ENCODE results near the gene GAPDH. TPM values are rescaled to one million over a fixed set of nuclear protein-coding genes. Genes with fewer than 3 reads are reported as not detected.
"Not testable (repeated sequence)": the region's sequence is repeated elsewhere in the genome, so short reads cannot be mapped to it uniquely, and the experiment has no call there.

The GAPDH gene
- total RNA-seq, result 100 to 1,000 TPM; 355 to 363 TPM
- polyA plus RNA-seq, result 1,000 to 10,000 TPM; 1,014 to 1,110 (median 1,062) TPM
- total RNA-seq, result 315 to 2,895 (median 524) reads per million in 6 experiments

DNA sequence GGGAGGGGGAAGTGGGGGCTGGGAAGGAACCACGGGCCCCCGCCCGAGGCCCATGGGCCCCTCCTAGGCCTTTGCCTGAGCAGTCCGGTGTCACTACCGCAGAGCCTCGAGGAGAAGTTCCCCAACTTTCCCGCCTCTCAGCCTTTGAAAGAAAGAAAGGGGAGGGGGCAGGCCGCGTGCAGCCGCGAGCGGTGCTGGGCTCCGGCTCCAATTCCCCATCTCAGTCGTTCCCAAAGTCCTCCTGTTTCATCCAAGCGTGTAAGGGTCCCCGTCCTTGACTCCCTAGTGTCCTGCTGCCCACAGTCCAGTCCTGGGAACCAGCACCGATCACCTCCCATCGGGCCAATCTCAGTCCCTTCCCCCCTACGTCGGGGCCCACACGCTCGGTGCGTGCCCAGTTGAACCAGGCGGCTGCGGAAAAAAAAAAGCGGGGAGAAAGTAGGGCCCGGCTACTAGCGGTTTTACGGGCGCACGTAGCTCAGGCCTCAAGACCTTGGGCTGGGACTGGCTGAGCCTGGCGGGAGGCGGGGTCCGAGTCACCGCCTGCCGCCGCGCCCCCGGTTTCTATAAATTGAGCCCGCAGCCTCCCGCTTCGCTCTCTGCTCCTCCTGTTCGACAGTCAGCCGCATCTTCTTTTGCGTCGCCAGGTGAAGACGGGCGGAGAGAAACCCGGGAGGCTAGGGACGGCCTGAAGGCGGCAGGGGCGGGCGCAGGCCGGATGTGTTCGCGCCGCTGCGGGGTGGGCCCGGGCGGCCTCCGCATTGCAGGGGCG is at the start of gene GAPDH:
GAPDH (plus strand) TSS at position 595 of the 772 bp plus-strand sequence. CDS start 316 bp downstream, outside the sequence.
- Mint-ChIP-seq H3K9me3 (peaks cover 0 to 2% (median 0%) of the 10 kb centered on the region in 9 donors), H3K4me1 (peaks cover 18 to 51% (median 50%) of the 10 kb centered on the region in 4 donors), H3K27ac (peak within 1 kb of the TSS; percentile 94 to 99 (median 98)), H3K27me3 (no peaks in the 10 kb centered on the region), H3K36me3 (peaks cover 0 to 48% (median 12%) of the 10 kb centered on the region in 3 donors), H3K4me3 (peak within 1 kb of the TSS; percentile 87 to 97 (median 92))
- peak; percentile 58 to 68 for ATAC-seq
- POLR2A ChIA-PET, result interaction anchor here (0.6 to 7.9 kb wide), 30 partner anchors 15 to 455 kb away, joined by 3 to 100 read pairs (median 5); partner anchors contain the start of genes CD27, COPS7A, MLF2 and MRPL51
- peak in 8 of 10 donors; percentile 69 to 91 (median 82) for DNase-seq

- Mint-ChIP-seq H3K4me1 (peaks cover 0 to 16% (median 7%) of the 10 kb centered on the region in 4 donors), H3K9me3 (no peaks in the 10 kb centered on the region), H3K4me3 (no peak overlapping the region), H3K36me3 (peaks cover 0 to 22% (median 5%) of the 10 kb centered on the region in 3 donors), H3K27ac (no peak overlapping the region), H3K27me3 (peaks cover 0 to 3% (median 0%) of the 10 kb centered on the region in 5 donors)
- DNase-seq (no peak), ATAC-seq (no peak)
- POLR2A ChIA-PET, result interaction anchor here (0.6 to 1.4 kb wide), 7 partner anchors 12 to 107 kb away, joined by 3 to 4 read pairs (median 3); partner anchors contain the start of gene VAMP1
Observed at GRCh38 chr12:6488240-6488639, 46.1 kb upstream of the GAPDH start.

GRCh38 chr12:6489449-6489848 is 44.9 kb upstream of the GAPDH start:
- H3K4me3 Mint-ChIP-seq, result no peak overlapping the region
- POLR2A ChIA-PET, result interaction anchor here (1.0 kb wide), 1 partner anchor 19 kb away, joined by 3 read pairs; the partner anchor contains the start of gene VAMP1
- H3K27ac Mint-ChIP-seq, result no peak overlapping the region
- no peaks in the 10 kb centered on the region for H3K9me3 Mint-ChIP-seq
- ATAC-seq (no peak), DNase-seq (no peak)
- H3K36me3 Mint-ChIP-seq, result peaks cover 0 to 22% (median 5%) of the 10 kb centered on the region in 3 donors
- peaks cover 0 to 3% (median 0%) of the 10 kb centered on the region in 5 donors for H3K27me3 Mint-ChIP-seq
- H3K4me1 Mint-ChIP-seq, result peaks cover 5 to 23% (median 10%) of the 10 kb centered on the region in 4 donors

DNA sequence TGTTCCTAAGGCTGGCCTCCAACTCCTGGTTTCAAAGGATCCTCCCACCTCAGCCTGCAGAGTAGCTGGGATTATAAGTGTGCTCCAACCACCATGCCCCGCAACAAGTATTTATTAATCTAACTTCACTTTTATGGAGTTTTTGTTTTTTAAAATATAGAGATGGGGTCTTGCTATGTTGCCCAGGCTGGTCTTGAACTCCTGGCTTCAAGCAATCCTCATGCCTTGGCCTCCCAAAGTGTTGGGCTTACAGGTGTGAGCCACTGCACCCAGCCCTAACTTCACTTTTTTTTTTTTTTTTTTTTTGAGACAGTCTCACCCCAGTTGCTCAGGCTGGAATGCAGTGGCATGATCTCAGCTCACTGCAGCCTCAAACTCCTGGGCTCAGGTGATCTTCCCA is 43.6 kb upstream of the GAPDH start:
- Mint-ChIP-seq H3K4me1 (peaks cover 15 to 35% (median 21%) of the 10 kb centered on the region in 4 donors), H3K36me3 (peaks cover 0 to 25% (median 5%) of the 10 kb centered on the region in 3 donors)
- DNase-seq, H3K27ac Mint-ChIP-seq, H3K9me3 Mint-ChIP-seq, H3K4me3 Mint-ChIP-seq, H3K27me3 Mint-ChIP-seq, ATAC-seq: not testable (repeated sequence)
- POLR2A ChIA-PET, result interaction anchor here (1.0 to 7.2 kb wide), 2 partner anchors 21 kb away, joined by 3 to 104 read pairs; partner anchors contain the start of gene VAMP1

GRCh38 chr12:6492838-6493496 is 41.4 kb upstream of the GAPDH start, which contains the start of gene MRPL51:
Gene MRPL51 (minus strand): TSS chr12:6493262. CDS start chr12:6493136, 126 bp downstream.
- Mint-ChIP-seq H3K4me3 (peak within 1 kb of the TSS; percentile 91 to 99 (median 98)), H3K4me1 (peaks cover 15 to 50% (median 35%) of the 10 kb centered on the region in 4 donors), H3K36me3 (peaks cover 0 to 37% (median 5%) of the 10 kb centered on the region in 3 donors), H3K27ac (peak within 1 kb of the TSS; percentile 94 to 100 (median 97)), H3K27me3 (peaks cover 0 to 2% (median 0%) of the 10 kb centered on the region in 5 donors), H3K9me3 (no peaks in the 10 kb centered on the region)
- DNase-seq (peak; percentile 89 to 98 (median 96)), ATAC-seq (peak; percentile 77 to 79)
- POLR2A ChIA-PET, result interaction anchor here (0.7 to 7.2 kb wide), 32 partner anchors 10 to 380 kb away, joined by 3 to 104 read pairs (median 5); partner anchors contain the start of genes CD27, COPS7A, GAPDH and SPSB2

DNA sequence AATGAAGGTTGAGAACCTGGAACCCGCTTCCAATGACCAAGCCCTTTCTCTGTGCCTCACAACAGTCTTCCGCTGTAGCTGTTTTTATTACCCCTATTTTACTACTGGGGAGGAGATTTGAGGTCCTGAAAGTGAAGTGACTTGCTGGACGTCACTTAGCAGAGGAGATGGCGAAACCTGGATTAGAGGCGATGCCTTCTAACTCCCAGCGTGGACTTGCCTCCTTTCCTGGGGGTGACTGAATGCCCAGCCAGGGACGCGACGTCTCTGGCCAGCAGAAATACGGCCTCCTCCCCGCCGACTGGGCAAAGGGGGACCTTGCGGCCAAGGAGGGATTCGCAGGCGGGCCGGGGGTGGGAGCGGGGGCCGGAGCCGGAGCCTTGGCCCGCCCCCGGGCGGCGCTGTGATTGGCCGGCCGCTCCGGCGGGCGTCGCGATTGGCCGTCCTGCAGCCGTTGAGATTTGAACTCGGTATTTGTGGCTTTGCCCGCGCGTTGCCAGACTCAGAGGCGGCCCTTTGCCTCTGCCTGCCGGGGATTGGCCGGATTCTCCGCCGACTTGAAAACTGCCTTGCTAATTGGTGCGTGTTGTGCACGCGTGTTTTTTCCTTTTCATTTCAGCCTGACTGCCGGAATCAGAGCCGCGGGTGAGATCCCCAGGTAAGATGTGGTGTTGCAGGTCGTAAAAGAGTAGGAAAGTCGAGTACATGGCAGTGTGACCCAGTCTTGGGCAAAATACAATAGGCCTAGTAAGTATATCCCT is 40.6 kb upstream of the GAPDH start, which contains the start of gene NCAPD2:
NCAPD2 (plus strand) TSS at position 606 of the 761 bp plus-strand sequence. CDS start 997 bp downstream, outside the sequence.
- peaks cover 0 to 42% (median 5%) of the 10 kb centered on the region in 3 donors for H3K36me3 Mint-ChIP-seq
- H3K27ac Mint-ChIP-seq, result peak within 1 kb of the TSS; percentile 94 to 100 (median 97)
- DNase-seq, result peak; percentile 89 to 97 (median 95)
- no peaks in the 10 kb centered on the region for H3K27me3 Mint-ChIP-seq
- H3K4me3 Mint-ChIP-seq, result peak within 1 kb of the TSS; percentile 91 to 99 (median 98)
- peak; percentile 83 to 87 for ATAC-seq
- POLR2A ChIA-PET, result interaction anchor here (0.7 to 7.2 kb wide), 32 partner anchors 11 to 379 kb away, joined by 3 to 104 read pairs (median 6); partner anchors contain the start of genes CD27, COPS7A, GAPDH and SPSB2
- H3K9me3 Mint-ChIP-seq, result no peaks in the 10 kb centered on the region
- peaks cover 15 to 50% (median 37%) of the 10 kb centered on the region in 4 donors for H3K4me1 Mint-ChIP-seq

DNA sequence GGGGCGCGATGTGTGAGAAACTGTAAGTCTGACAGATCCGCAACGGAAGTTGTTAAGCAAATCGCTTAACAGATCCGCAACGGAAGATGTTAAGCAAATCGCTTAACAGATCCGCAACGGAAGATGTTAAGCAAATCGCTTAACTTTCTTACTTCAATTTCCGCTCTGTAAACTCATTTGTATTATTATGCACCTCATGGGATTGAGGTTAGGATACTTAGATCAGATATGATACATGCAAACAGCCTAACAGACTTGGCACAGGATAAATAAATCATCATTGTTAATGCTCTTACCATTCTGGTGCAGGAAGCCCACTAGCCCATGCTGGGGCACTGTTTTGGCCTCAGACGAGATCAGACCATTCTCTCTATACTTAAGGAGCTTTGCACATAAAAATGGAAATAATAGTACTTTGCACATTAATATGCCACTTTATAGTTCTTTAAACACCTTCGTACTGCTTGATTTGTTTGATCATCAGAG is 40.0 kb upstream of the GAPDH start:
- peak in 1 of 10 donors; percentile 54 for DNase-seq
- POLR2A ChIA-PET, result interaction anchor here (0.7 to 7.2 kb wide), 8 partner anchors 25 to 158 kb away, joined by 3 to 104 read pairs (median 6); partner anchors contain the start of genes GAPDH, TNFRSF1A and VAMP1
- H3K27me3 Mint-ChIP-seq, result no peaks in the 10 kb centered on the region
- no peaks in the 10 kb centered on the region for H3K9me3 Mint-ChIP-seq
- peak overlapping the region; percentile 91 to 99 (median 98) for H3K4me3 Mint-ChIP-seq
- H3K36me3 Mint-ChIP-seq, result peaks cover 0 to 45% (median 5%) of the 10 kb centered on the region in 3 donors
- H3K4me1 Mint-ChIP-seq, result peaks cover 15 to 50% (median 37%) of the 10 kb centered on the region in 4 donors
- peak; percentile 1 to 3 for ATAC-seq
- peak overlapping the region; percentile 13 to 98 (median 96) for H3K27ac Mint-ChIP-seq

GRCh38 chr12:6494968-6495367 is 39.3 kb upstream of the GAPDH start:
- Mint-ChIP-seq H3K27me3 (no peaks in the 10 kb centered on the region), H3K27ac (peak overlapping the region; percentile 13 to 98 (median 96)), H3K36me3 (peaks cover 0 to 45% (median 5%) of the 10 kb centered on the region in 3 donors), H3K4me1 (peaks cover 15 to 50% (median 37%) of the 10 kb centered on the region in 4 donors), H3K4me3 (peak overlapping the region; percentile 91 to 99 (median 98)), H3K9me3 (no peaks in the 10 kb centered on the region)
- POLR2A ChIA-PET, result interaction anchor here (0.7 to 7.2 kb wide), 8 partner anchors 25 to 158 kb away, joined by 3 to 104 read pairs (median 6); partner anchors contain the start of genes GAPDH, TNFRSF1A and VAMP1
- ATAC-seq (no peak), DNase-seq (no peak)

DNA sequence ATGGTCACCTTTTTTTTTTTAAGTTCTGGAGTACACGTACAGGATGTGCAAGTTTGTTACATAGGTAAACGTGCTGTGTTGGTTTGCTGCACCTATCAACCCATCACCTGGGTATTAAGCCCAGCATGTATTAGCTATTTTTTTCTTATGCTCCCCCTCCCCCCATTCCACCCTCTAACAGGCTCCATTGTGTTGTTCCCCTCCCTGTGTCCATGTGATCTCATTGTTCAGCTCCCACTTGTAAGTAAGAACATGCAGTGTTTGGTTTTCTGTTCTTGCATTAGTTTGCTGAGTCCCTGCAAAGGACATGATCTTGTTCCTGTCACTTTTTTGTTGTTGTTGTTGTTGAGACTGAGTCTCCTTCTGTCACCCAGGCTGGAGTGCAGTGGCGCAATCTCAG is 37.0 kb upstream of the GAPDH start:
- peaks cover 0 to 23% (median 0%) of the 10 kb centered on the region in 3 donors for H3K36me3 Mint-ChIP-seq
- POLR2A ChIA-PET, result interaction anchor here (0.6 to 7.2 kb wide), 6 partner anchors 8 to 71 kb away, joined by 3 to 104 read pairs (median 4); partner anchors contain the start of genes GAPDH and VAMP1
- not testable (repeated sequence) for H3K9me3 Mint-ChIP-seq, H3K27me3 Mint-ChIP-seq, ATAC-seq, DNase-seq
- H3K27ac Mint-ChIP-seq, result peak overlapping the region in 8 of 10 donors; percentile 44 to 97 (median 76)
- peak overlapping the region in 1 of 10 donors; percentile 45 for H3K4me3 Mint-ChIP-seq
- H3K4me1 Mint-ChIP-seq, result peaks cover 13 to 46% (median 35%) of the 10 kb centered on the region in 4 donors

DNA sequence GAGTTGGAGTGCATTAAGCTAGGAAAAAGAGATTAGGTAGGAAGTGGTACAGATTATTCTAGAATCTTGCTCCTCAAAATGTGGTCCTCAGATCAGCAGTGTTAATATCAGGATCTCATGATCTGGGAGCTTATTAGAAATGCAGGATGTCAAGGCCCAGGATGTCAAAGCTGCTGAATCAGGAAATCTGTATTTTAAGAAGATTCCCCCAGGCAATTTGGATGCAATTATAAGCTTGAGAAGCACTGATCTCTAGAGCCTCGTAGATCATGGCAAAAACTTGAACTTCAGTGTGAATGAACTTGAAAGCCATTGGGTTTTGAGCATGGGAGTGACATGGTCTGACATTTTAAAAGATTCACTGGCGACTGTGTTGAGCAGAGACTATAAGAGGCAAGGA is 33.9 kb upstream of the GAPDH start:
- POLR2A ChIA-PET, result interaction anchor here (0.7 kb wide), 1 partner anchor 182 kb away, joined by 3 read pairs; no protein-coding TSS in a partner anchor
- ATAC-seq, result no peak
- Mint-ChIP-seq H3K27me3 (no peaks in the 10 kb centered on the region), H3K27ac (no peak overlapping the region), H3K4me1 (peaks cover under 1 to 25% (median 15%) of the 10 kb centered on the region in 4 donors), H3K36me3 (peaks cover 0 to 20% (median 6%) of the 10 kb centered on the region in 3 donors), H3K9me3 (no peaks in the 10 kb centered on the region), H3K4me3 (no peak overlapping the region)
- DNase-seq, result no peak
